NCI-H2227 (cell line): Measurements from ENCODE around the gene KLHL25.

Experiments used
- DNase-seq: peaks from one replicate; lab custom pipeline; 2025; ENCODE audit not compliant: unreplicated experiment; lab: John Stamatoyannopoulos, UW

KLHL25 gene

GRCh38 chr15:85722374-85723152 is 72.2 kb downstream of the KLHL25 start:
- DNase-seq = no peak

- no peak for DNase-seq
Observed at GRCh38 chr15:85718981-85719380, 75.7 kb downstream of the KLHL25 start.

- no peak for DNase-seq
Observed at GRCh38 chr15:85718271-85718971, 76.3 kb downstream of the KLHL25 start.

GRCh38 chr15:85717212-85717611 is 77.5 kb downstream of the KLHL25 start:
- no peak for DNase-seq

GRCh38 chr15:85716261-85716660 is 78.5 kb downstream of the KLHL25 start:
- DNase-seq = no peak

- DNase-seq = no peak
Observed at GRCh38 chr15:85711580-85712192, 83.0 kb downstream of the KLHL25 start.

GRCh38 chr15:85710340-85710842 is 84.3 kb downstream of the KLHL25 start:
- no peak for DNase-seq
